ENCODE data around the gene CCDC38.

GRCh38 chr12:95984682-95985081 is 42.3 kb upstream of the CCDC38 start:
- TF ChIP-seq CTCF (IDR thresholded peaks at IDR 0.05): no peak
- TF ChIP-seq POLR2A (IDR thresholded peaks at IDR 0.05): no peak
